NCI-H82 treated with DMSO at 0.1 percent for 48 hours (cell line): Measurements from ENCODE around the gene F13A1.
"Not testable (repeated sequence)": the region's sequence is repeated elsewhere in the genome, so short reads cannot be mapped to it uniquely, and the experiment has no call there.

Experiments used
- DNase-seq: peaks from one replicate; lab custom pipeline; 2025; ENCODE audit not compliant: unreplicated experiment; lab: John Stamatoyannopoulos, UW

Gene F13A1

GRCh38 chr6:6317825-6318733, 2.4 kb downstream of the F13A1 start:
- no peak for DNase-seq

GRCh38 chr6:6317386-6317785, 3.1 kb downstream of the F13A1 start:
- DNase-seq = no peak

GRCh38 chr6:6315660-6316059, 4.8 kb downstream of the F13A1 start:
- no peak for DNase-seq

DNA sequence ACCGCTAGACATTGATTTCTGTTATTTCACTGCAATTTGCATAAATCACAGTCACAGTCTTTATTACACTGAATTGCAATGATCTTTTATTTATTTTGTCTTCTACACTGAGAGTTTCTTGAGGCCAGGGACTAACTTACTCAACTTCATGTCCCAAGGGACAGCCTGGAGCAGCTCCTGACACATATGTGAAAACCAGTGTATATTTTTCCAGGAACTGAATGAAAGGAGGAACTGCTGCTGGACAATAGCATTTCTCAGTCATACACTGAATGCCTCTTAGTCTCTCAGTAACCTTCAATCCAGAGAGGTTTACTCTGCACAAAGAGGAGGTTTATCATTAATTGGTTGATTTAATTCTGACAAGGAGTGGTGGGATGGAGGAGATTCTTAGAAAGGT, 5.9 kb downstream of the F13A1 start:
- no peak for DNase-seq

GRCh38 chr6:6312901-6313441, 7.5 kb downstream of the F13A1 start:
- no peak for DNase-seq

DNA sequence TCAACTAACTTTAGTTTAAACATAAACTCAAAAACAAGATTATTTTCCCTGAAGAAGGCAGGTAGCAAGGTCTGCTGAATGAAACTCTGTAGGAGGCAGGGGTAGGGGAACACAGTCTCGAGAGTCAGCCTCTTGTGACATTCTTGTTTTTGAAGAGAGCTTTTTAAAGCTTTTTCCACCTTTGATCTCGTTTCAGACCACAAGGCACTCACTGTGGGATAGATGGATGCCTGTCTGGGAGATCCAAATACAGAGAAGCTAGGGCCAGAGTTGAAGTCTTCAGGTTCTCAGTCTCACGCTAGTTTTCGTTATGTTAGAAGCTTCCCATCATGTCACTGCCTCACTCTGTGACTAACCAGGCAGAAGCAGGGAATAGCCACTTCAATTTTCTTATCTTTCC, 14.9 kb downstream of the F13A1 start:
- DNase-seq = no peak

DNA sequence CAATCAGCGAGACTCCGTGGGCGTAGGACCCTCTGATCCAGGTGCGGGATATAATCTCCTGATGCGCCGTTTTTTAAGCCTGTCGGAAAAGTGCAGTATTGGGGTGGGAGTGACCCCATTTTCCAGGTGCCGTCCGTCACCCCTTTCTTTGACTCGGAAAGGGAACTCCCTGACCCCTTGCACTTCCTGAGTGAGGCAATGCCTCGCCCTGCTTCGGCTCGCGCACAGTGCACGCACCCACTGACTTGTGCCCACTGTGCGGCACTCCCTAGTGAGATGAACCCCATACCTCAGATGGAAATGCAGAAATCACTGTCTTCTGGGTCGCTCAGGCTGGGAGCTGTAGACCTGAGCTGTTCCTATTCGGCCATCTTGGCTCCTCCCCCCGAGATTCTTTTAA, 20.1 kb downstream of the F13A1 start:
- not testable (repeated sequence) for DNase-seq

DNA sequence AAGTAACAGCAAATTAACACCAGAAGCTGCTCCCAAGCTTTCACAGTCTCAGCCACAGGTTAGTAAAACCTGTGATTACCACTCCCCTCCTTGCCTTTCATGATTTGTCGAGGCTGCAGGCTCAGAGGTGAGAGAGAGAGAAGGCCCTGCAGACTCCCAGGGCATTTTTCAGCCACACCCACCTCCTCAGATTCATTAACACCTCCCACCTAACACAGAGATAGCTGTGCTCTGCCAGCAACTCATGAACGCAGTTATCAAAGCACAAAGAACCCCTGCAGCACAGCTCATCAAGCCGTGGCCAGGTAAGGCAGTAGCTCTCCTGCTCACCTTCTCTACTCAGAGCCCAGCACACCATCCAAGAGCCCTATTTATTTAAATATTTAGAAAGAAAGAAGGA, 27.1 kb downstream of the F13A1 start:
- no peak for DNase-seq

DNA sequence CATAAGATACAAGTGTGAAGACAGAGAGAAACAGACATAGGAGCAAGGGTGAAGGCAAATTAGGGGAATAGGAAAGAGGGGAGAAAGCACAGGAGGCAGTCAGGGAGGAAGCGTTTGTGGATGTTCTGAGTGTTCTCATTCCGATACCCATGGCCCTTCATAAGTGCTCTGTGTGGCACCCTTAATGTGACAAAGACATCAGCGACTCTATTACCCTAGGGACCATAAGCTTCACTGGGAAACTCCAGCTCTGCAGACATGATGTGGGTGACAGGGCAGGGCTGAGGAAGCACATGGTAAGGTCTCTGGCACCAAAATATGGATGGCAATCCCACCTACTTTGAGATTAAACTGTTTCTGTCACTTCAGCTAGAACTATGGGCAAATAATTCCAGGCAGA, 33.0 kb downstream of the F13A1 start:
- DNase-seq = no peak

DNA sequence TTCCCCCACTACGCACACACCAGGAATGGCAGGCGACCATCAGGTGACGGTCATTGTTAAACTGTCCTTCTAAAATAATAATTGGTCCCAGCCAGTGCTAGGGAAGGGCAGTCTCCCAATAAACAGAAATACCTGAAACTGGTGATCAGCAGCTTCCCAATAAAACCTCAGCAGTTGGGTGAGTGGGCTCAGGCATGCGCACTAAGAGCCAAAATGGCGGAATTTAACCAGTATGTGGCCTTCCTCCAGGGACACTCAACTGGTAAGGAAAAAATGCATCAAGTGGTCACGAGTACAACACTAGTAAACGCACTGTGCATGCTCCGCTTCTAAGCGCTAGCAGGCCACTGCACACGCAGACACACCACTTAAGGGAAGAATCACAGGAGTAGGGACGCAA, 34.8 kb downstream of the F13A1 start:
- no peak for DNase-seq

- DNase-seq = no peak
Observed at GRCh38 chr6:6284221-6284966, 36.1 kb downstream of the F13A1 start.

- DNase-seq = no peak
Observed at GRCh38 chr6:6283746-6284145, 36.7 kb downstream of the F13A1 start.

- no peak for DNase-seq
Observed at GRCh38 chr6:6282716-6283115, 37.7 kb downstream of the F13A1 start.

DNA sequence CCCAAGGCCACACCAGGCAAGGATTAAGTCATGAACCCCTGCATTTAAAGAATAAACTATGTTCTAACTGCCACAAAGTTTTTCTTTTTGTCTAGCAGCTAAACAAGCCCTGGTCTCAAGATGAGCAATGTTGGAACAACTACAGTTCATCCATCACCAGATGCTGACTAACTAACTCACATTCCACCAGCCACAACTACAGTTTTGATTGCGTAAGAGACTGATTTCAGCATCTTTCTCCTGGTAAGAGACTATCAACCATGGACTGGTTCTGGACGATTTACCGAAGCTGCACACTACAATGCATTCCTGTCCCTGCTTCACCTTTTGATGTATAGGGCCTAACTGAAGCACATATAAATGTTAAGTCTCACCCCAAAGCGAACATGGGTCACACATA, 43.0 kb downstream of the F13A1 start:
- DNase-seq = no peak

DNA sequence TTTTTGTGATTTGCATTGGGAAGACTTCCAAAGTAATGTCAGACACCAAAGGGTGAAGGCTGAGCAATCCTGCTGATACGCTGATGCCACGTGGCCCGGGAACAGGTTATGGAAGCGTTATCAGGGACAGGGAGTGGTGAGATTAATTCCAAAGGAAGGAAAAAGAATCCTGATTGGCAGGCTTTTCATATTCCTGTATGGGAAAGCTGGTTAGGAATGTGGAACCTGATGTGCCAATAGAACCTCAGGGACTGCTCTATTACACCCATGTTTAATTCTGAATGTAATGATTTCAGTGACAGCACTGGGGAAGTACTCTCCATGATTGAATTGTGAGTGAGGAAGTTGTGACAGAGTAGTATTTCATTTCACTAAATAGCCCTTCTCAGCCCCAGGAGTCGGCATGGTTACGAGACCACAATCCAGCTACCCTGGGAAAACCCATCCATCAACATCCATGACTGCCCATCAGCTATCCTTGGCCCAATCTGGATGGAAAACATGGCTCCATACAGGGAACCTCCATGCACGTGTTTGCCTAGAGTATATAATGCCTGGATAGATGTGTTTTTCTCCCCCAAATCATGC, 49.4 kb downstream of the F13A1 start:
- no peak for DNase-seq

GRCh38 chr6:6260196-6260722, 60.2 kb downstream of the F13A1 start:
- DNase-seq = no peak

GRCh38 chr6:6256886-6257285, 63.6 kb downstream of the F13A1 start:
- DNase-seq = no peak

DNA sequence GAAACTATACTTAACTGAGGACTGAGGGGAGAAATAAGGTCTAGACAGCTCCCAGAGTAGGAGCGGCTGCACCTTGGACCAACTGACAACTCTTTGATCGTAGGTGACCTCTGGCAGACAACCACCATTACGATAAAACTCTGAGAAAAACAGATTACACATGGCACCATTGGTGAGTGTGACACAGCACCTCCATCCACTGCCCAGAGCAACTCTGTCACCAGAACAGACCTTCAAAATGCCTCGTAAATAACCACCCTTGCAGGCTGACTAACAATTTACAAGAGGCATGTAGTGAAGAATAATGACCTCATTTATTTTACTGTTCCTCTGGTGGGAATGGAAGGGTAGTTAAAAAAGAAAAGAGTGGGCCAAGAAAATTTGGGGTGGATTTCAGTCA, 64.2 kb downstream of the F13A1 start:
- DNase-seq = no peak

DNA sequence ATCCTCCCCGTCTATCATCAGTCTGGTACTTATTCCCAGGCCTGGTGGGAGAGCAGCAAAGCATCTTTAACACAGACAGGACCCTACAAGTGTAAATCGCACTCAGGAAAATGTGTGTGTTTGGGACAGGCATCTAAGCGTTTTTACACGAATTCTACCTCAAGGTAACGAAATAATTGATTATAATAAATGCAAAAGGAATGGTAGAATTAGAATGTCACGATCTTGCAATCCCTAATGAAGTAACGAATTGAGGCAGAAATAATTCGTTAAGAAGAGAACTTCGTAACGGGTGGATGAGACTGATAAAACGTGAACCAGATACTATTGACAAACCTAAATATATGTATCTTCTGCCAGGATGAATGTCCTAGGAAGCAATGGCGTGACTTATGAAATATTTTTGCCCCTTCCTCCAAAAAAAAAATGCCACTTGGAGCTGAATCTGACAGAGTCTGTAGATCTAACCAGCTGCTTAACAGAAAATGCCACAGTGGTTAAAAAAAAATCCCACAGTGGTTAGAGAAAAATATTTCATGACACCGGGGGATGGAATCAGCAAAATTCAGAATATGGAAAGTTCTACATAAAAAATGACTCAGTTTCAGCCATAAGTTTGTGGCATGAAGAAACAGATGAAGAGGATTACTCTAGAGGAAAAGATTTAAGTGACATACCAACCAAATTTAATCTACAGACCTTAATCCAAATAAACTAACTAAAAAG, 68.7 kb downstream of the F13A1 start:
- no peak for DNase-seq

- no peak for DNase-seq
Observed at GRCh38 chr6:6248651-6249050, 71.8 kb downstream of the F13A1 start.

DNA sequence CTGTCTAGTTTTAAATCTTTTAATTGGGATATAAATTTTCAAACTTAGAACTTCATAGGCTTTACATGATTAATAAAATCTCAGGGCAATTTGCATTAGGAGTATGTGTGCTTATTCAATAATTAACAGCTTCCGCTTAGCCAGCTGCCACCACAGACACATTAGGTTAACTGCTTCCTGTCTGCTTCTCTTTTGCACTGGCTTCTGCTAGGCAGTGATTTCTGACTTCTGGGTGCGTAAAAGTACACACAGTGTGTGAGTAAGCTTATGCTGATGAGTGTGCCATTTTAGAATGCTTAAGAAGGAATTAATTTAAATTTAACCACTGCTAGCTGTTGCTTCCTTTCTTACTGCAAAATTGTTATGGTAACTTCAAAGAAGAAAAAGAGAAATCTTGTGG, 73.9 kb downstream of the F13A1 start:
- DNase-seq = no peak
